ENCODE data around the gene SEC14L5. TPM values are rescaled to one million over a fixed set of nuclear protein-coding genes. Genes with fewer than 3 reads are reported as not detected.

The SEC14L5 gene
- total RNA-seq, 1 donor: under 0.01 TPM

GRCh38 chr16:4942481-4942880, 15.6 kb upstream of the SEC14L5 start:
- no peak overlapping the region for H3K4me3 ChIP-seq (ENCODE audit: low read depth, low read length)
- no peak for DNase-seq (ENCODE audit: low read depth)
- no peak for TF ChIP-seq CTCF (IDR thresholded peaks at IDR 0.05; ENCODE audit: insufficient read depth, low read depth, low read length)

- TF ChIP-seq CTCF (IDR thresholded peaks at IDR 0.05; ENCODE audit: insufficient read depth, low read depth, low read length): no peak
- no peak overlapping the region for H3K4me3 ChIP-seq (ENCODE audit: low read depth, low read length)
Observed at GRCh38 chr16:4944333-4945281, 13.5 kb upstream of the SEC14L5 start.

GRCh38 chr16:4945560-4946502, 12.3 kb upstream of the SEC14L5 start:
- TF ChIP-seq CTCF (IDR thresholded peaks at IDR 0.05; ENCODE audit: insufficient read depth, low read depth, low read length): no peak
- peak; percentile 37 for DNase-seq (ENCODE audit: low read depth)
- no peak overlapping the region for H3K4me3 ChIP-seq (ENCODE audit: low read depth, low read length)

More at GRCh38 chr16:4944333-4945281, 13.5 kb upstream of the SEC14L5 start:
- DNase-seq (ENCODE audit: low read depth): peak; percentile 98

GRCh38 chr16:4946917-4947316, 11.2 kb upstream of the SEC14L5 start:
- no peak for DNase-seq (ENCODE audit: low read depth)
- no peak for TF ChIP-seq CTCF (IDR thresholded peaks at IDR 0.05; ENCODE audit: insufficient read depth, low read depth, low read length)
- H3K4me3 ChIP-seq (ENCODE audit: low read depth, low read length): no peak overlapping the region

GRCh38 chr16:4947722-4948503, 10.2 kb upstream of the SEC14L5 start:
- TF ChIP-seq CTCF (IDR thresholded peaks at IDR 0.05; ENCODE audit: insufficient read depth, low read depth, low read length): no peak
- DNase-seq (ENCODE audit: low read depth): peak; percentile 38
- H3K4me3 ChIP-seq (ENCODE audit: low read depth, low read length): no peak overlapping the region

Measured in fibroblast of villous mesenchyme (primary cell).